Kidney epithelial cell (primary cell): Measurements from ENCODE around the gene COL18A1. TPM values are rescaled to one million over a fixed set of nuclear protein-coding genes. Genes with fewer than 3 reads are reported as not detected.

Experiments used
- DNase-seq: peaks from one replicate; pipeline ENCODE4 v3.0.0-alpha.2; 2010; ENCODE audit warnings: low read depth
- H3K27me3 ChIP-seq: 2 replicates; pipeline ENCODE4 v1.6.0; 2011; ENCODE audit warnings: low read length; ENCODE audit not compliant: control insufficient read depth, insufficient read depth
- H3K36me3 ChIP-seq: 2 replicates; pipeline ENCODE4 v1.5.1; 2011; ENCODE audit warnings: low read length; ENCODE audit not compliant: control insufficient read depth, insufficient read depth
- H3K4me3 ChIP-seq: 2 replicates; pipeline ENCODE4 v1.5.1; 2011; ENCODE audit warnings: low read depth, mild to moderate bottlenecking, control low read depth, low read length
- total RNA-seq: library from RNA; depleted of rRNA; stranded (reverse); fragments of >200 nt; gene quantifications from 2 replicates; pipeline ENCODE4 v1.2.3, GENCODE V29; 2015
- TF ChIP-seq, protein P1 (sequence below): IDR thresholded peaks from 2 replicates; pipeline ENCODE4 v1.5.1; 2011; ENCODE audit warnings: mild to moderate bottlenecking, moderate library complexity, low read length, control low read depth, inconsistent platforms; ENCODE audit not compliant: insufficient read depth, poor library complexity, severe bottlenecking

The COL18A1 gene
- total RNA-seq, 1 donor from 2014 or later = 808 TPM

GRCh38 chr21:45408801-45409261, 3.9 kb downstream of the COL18A1 start:
- TF ChIP-seq, protein P1, sequence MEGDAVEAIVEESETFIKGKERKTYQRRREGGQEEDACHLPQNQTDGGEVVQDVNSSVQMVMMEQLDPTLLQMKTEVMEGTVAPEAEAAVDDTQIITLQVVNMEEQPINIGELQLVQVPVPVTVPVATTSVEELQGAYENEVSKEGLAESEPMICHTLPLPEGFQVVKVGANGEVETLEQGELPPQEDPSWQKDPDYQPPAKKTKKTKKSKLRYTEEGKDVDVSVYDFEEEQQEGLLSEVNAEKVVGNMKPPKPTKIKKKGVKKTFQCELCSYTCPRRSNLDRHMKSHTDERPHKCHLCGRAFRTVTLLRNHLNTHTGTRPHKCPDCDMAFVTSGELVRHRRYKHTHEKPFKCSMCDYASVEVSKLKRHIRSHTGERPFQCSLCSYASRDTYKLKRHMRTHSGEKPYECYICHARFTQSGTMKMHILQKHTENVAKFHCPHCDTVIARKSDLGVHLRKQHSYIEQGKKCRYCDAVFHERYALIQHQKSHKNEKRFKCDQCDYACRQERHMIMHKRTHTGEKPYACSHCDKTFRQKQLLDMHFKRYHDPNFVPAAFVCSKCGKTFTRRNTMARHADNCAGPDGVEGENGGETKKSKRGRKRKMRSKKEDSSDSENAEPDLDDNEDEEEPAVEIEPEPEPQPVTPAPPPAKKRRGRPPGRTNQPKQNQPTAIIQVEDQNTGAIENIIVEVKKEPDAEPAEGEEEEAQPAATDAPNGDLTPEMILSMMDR = no peak
- Histone ChIP-seq H3K36me3 (peaks cover 3% of the 10 kb centered on the region), H3K4me3 (no peak overlapping the region), H3K27me3 (no peaks in the 10 kb centered on the region)
- DNase-seq = no peak

GRCh38 chr21:45409466-45410150, 4.6 kb downstream of the COL18A1 start:
- TF ChIP-seq, protein P1 = no peak
- no peak overlapping the region for H3K4me3 ChIP-seq
- H3K36me3 ChIP-seq = peaks cover 3% of the 10 kb centered on the region
- H3K27me3 ChIP-seq = no peaks in the 10 kb centered on the region
- no peak for DNase-seq

DNA sequence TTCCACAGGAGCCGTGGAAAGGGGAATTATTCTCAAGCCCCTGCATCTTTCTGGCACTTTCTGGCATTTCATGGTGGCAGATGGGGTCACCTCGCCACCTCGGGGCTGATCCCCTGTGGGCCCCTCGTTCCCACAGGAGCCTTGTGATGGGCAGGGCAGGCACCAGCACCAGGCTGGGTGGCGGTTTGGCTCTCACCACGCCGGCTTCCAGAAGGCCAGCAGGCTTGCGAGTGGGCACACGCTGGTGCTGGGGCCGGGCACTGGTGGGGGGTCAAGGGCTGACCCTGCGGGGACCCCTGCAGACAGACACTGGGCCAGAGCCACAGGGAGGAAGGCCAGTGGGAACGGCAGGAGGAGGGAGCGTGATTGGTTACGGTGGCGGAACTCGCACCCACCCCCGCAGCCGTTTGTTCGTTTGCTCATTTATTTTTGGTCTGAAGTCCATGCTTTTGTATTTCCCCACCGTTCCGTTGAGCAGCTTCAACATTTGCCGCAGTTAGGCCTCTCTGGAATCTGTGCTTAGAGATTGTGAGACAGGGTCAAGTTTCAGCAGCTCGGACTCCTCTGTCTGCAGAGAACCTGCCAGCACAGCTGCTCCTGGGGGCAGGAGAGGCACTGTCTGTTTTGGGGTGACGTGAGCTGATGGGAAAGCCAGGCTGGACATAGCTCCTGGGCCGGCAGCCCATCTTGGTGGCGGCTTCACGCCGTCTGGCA, 5.3 kb downstream of the COL18A1 start:
- Histone ChIP-seq H3K4me3 (no peak overlapping the region), H3K36me3 (peaks cover 3% of the 10 kb centered on the region), H3K27me3 (no peaks in the 10 kb centered on the region)
- no peak for DNase-seq
- TF ChIP-seq, protein P1 = no peak

- Histone ChIP-seq H3K4me3 (no peak overlapping the region), H3K27me3 (no peaks in the 10 kb centered on the region), H3K36me3 (peaks cover 3% of the 10 kb centered on the region)
- TF ChIP-seq, protein P1 = no peak
- no peak for DNase-seq
Observed at GRCh38 chr21:45410865-45411809, 6.2 kb downstream of the COL18A1 start.

DNA sequence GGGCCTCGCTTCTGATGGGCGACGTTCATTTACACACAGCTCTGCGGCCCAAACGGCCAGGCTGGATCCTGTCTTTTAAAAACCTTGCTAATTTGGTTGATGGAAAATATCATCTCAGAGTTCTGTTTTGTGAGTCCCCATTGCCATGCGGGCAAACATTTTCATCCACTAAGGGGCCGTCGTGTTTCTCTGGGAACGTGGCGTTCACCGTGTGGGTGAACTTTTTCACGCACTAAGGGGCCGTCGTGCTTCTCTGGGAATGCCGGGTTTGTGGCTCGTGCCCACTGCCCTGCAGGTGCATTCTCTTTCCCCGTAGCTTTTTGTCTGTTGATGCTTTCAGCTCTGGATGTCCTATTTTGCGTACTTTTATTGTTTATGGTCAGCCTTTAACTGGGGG, 6.8 kb downstream of the COL18A1 start:
- Histone ChIP-seq H3K36me3 (peaks cover 3% of the 10 kb centered on the region), H3K27me3 (no peaks in the 10 kb centered on the region), H3K4me3 (no peak overlapping the region)
- no peak for DNase-seq
- TF ChIP-seq, protein P1 = no peak
